GM21390 (cell line): ENCODE measurements around the gene HTRA3.
"Not testable (repeated sequence)": the region's sequence is repeated elsewhere in the genome, so short reads cannot be mapped to it uniquely, and the experiment has no call there.

Experiments used
- ATAC-seq: cut with Tn5 transposase; IDR thresholded peaks from one replicate; pipeline ENCODE4 v1.9.1; 2021; ENCODE audit not compliant: unreplicated experiment

Gene HTRA3

GRCh38 chr4:8338351-8338961 lies 68.9 kb downstream of the HTRA3 start:
- no peak for ATAC-seq

GRCh38 chr4:8340781-8341241 lies 71.3 kb downstream of the HTRA3 start:
- ATAC-seq: no peak

GRCh38 chr4:8341281-8341680 lies 71.7 kb downstream of the HTRA3 start:
- not testable (repeated sequence) for ATAC-seq

GRCh38 chr4:8341691-8342090 lies 72.1 kb downstream of the HTRA3 start:
- no peak for ATAC-seq

- no peak for ATAC-seq
These were observed 73.2 kb downstream of the HTRA3 start for GRCh38 chr4:8342651-8343261.

GRCh38 chr4:8343262-8343966 lies 73.9 kb downstream of the HTRA3 start:
- ATAC-seq: no peak

- ATAC-seq: no peak
These were observed 74.4 kb downstream of the HTRA3 start for GRCh38 chr4:8343967-8344331.

- no peak for ATAC-seq
These were observed 74.8 kb downstream of the HTRA3 start for GRCh38 chr4:8344377-8344776.

GRCh38 chr4:8345053-8345945 lies 75.7 kb downstream of the HTRA3 start:
- no peak for ATAC-seq

- ATAC-seq: no peak
These were observed 76.6 kb downstream of the HTRA3 start for GRCh38 chr4:8345946-8346814.

GRCh38 chr4:8346838-8347605 lies 77.5 kb downstream of the HTRA3 start:
- no peak for ATAC-seq

- ATAC-seq: no peak
These were observed 78.1 kb downstream of the HTRA3 start for GRCh38 chr4:8347660-8348059.

GRCh38 chr4:8348071-8348470 lies 78.5 kb downstream of the HTRA3 start:
- ATAC-seq: no peak

- ATAC-seq: not testable (repeated sequence)
These were observed 79.7 kb downstream of the HTRA3 start for GRCh38 chr4:8349236-8349635.

- ATAC-seq: no peak
These were observed 80.2 kb downstream of the HTRA3 start for GRCh38 chr4:8349664-8350236.

GRCh38 chr4:8350352-8350751 lies 80.8 kb downstream of the HTRA3 start:
- ATAC-seq: no peak

- no peak for ATAC-seq
These were observed 81.4 kb downstream of the HTRA3 start for GRCh38 chr4:8350841-8351461.

GRCh38 chr4:8351931-8352367 lies 82.4 kb downstream of the HTRA3 start:
- no peak for ATAC-seq
